Central memory CD8-positive, alpha-beta T cell (primary cell): ENCODE measurements around the gene ANKAR.
"Not testable (repeated sequence)": the region's sequence is repeated elsewhere in the genome, so short reads cannot be mapped to it uniquely, and the experiment has no call there.

Experiments
- ATAC-seq: fragments of 150-1000 bp; cut with Tn5 transposase; replicated peaks from 2 replicates; pipeline ENCODE4 v1.10.0; 2022; ENCODE audit warnings: mild to moderate bottlenecking, moderate FRiP score, moderate number of reproducible peaks; ENCODE audit not compliant: poor library complexity, severe bottlenecking; ENCODE audit errors: extremely low read depth
- DNase-seq, 2 donors: peaks; one replicate each; pipeline ENCODE4 v3.0.0; 2021; ENCODE audit warnings: low spot score in 2 of 2
- H3K27ac Mint-ChIP-seq: one replicate; pipeline ENCODE4 v1.8.0; 2022; ENCODE audit warnings: low read depth, mild to moderate bottlenecking, moderate library complexity, mixed read lengths
- H3K27me3 Mint-ChIP-seq: one replicate; pipeline ENCODE4 v1.8.0; 2022; ENCODE audit warnings: mixed read lengths
- H3K36me3 Mint-ChIP-seq: one replicate; pipeline ENCODE4 v1.8.0; 2022; ENCODE audit warnings: mild to moderate bottlenecking, moderate library complexity, mixed read lengths; ENCODE audit not compliant: insufficient read depth
- H3K4me1 Mint-ChIP-seq: one replicate; pipeline ENCODE4 v1.8.0; 2022; ENCODE audit warnings: mixed read lengths
- H3K4me3 Mint-ChIP-seq: one replicate; pipeline ENCODE4 v1.8.0; 2022; ENCODE audit warnings: mild to moderate bottlenecking, moderate library complexity, mixed read lengths
- H3K9me3 Mint-ChIP-seq: one replicate; pipeline ENCODE4 v1.8.0; 2022; ENCODE audit warnings: mixed read lengths

The ANKAR gene

GRCh38 chr2:189663319-189663718 lies 11.2 kb upstream of the ANKAR start:
- ATAC-seq, H3K27ac Mint-ChIP-seq, H3K27me3 Mint-ChIP-seq, H3K9me3 Mint-ChIP-seq, DNase-seq, H3K4me3 Mint-ChIP-seq: not testable (repeated sequence)
- peaks cover 30% of the 10 kb centered on the region for H3K36me3 Mint-ChIP-seq
- H3K4me1 Mint-ChIP-seq: peaks cover 38% of the 10 kb centered on the region

- Mint-ChIP-seq H3K27me3 (no peaks in the 10 kb centered on the region), H3K4me1 (peaks cover 15% of the 10 kb centered on the region), H3K9me3 (no peaks in the 10 kb centered on the region), H3K27ac (no peak overlapping the region), H3K4me3 (no peak overlapping the region), H3K36me3 (peaks cover 57% of the 10 kb centered on the region)
- ATAC-seq: no peak
- DNase-seq: no peak
These were observed 4.6 kb upstream of the ANKAR start for GRCh38 chr2:189669913-189670312.

GRCh38 chr2:189673661-189674373 lies 653 bp upstream of the ANKAR start:
- H3K36me3 Mint-ChIP-seq: peaks cover 29% of the 10 kb centered on the region

GRCh38 chr2:189676471-189676870 lies 2.0 kb downstream of the ANKAR start:
- Mint-ChIP-seq H3K4me1 (peaks cover 45% of the 10 kb centered on the region), H3K27ac (no peak overlapping the region), H3K9me3 (peaks cover 8% of the 10 kb centered on the region), H3K4me3 (no peak overlapping the region), H3K36me3 (peaks cover 12% of the 10 kb centered on the region), H3K27me3 (no peaks in the 10 kb centered on the region)
- DNase-seq (no peak), ATAC-seq (no peak)

More at GRCh38 chr2:189673661-189674373, 653 bp upstream of the ANKAR start:
- H3K4me1 Mint-ChIP-seq: peaks cover 29% of the 10 kb centered on the region
- peak overlapping the region; percentile 95 for H3K27ac Mint-ChIP-seq
- ATAC-seq (peak; percentile 43), DNase-seq (no peak)
- H3K9me3 Mint-ChIP-seq: peaks cover 7% of the 10 kb centered on the region
- peak overlapping the region; percentile 86 for H3K4me3 Mint-ChIP-seq
- no peaks in the 10 kb centered on the region for H3K27me3 Mint-ChIP-seq

- DNase-seq (no peak), ATAC-seq (no peak)
- Mint-ChIP-seq H3K27me3 (no peaks in the 10 kb centered on the region), H3K9me3 (peaks cover 8% of the 10 kb centered on the region), H3K36me3 (peaks cover 10% of the 10 kb centered on the region), H3K4me1 (peaks cover 37% of the 10 kb centered on the region), H3K4me3 (no peak overlapping the region), H3K27ac (no peak overlapping the region)
These were observed 4.8 kb downstream of the ANKAR start for GRCh38 chr2:189679226-189679625.

GRCh38 chr2:189681203-189681602 lies 6.7 kb downstream of the ANKAR start:
- H3K9me3 Mint-ChIP-seq: peaks cover 8% of the 10 kb centered on the region
- no peak for ATAC-seq
- no peak overlapping the region for H3K4me3 Mint-ChIP-seq
- H3K27ac Mint-ChIP-seq: no peak overlapping the region
- peaks cover 5% of the 10 kb centered on the region for H3K36me3 Mint-ChIP-seq
- DNase-seq: no peak
- H3K27me3 Mint-ChIP-seq: no peaks in the 10 kb centered on the region
- H3K4me1 Mint-ChIP-seq: peaks cover 42% of the 10 kb centered on the region

GRCh38 chr2:189681903-189682302 lies 7.4 kb downstream of the ANKAR start:
- Mint-ChIP-seq H3K27ac (no peak overlapping the region), H3K36me3 (peaks cover 5% of the 10 kb centered on the region), H3K9me3 (peaks cover 8% of the 10 kb centered on the region), H3K27me3 (no peaks in the 10 kb centered on the region), H3K4me1 (peaks cover 43% of the 10 kb centered on the region), H3K4me3 (no peak overlapping the region)
- ATAC-seq (no peak), DNase-seq (no peak)

GRCh38 chr2:189683348-189683747 lies 8.9 kb downstream of the ANKAR start:
- ATAC-seq (no peak), DNase-seq (no peak)
- Mint-ChIP-seq H3K36me3 (peaks cover 5% of the 10 kb centered on the region), H3K9me3 (peaks cover 5% of the 10 kb centered on the region), H3K4me3 (no peak overlapping the region), H3K27me3 (no peaks in the 10 kb centered on the region), H3K4me1 (peaks cover 47% of the 10 kb centered on the region), H3K27ac (no peak overlapping the region)

GRCh38 chr2:189684811-189685210 lies 10.3 kb downstream of the ANKAR start:
- Mint-ChIP-seq H3K27ac (no peak overlapping the region), H3K36me3 (peaks cover 5% of the 10 kb centered on the region), H3K27me3 (no peaks in the 10 kb centered on the region), H3K4me3 (no peak overlapping the region), H3K9me3 (no peaks in the 10 kb centered on the region), H3K4me1 (peaks cover 37% of the 10 kb centered on the region)
- ATAC-seq: no peak
- no peak for DNase-seq

GRCh38 chr2:189685540-189686229 lies 11.2 kb downstream of the ANKAR start:
- DNase-seq (no peak), ATAC-seq (no peak)
- peaks cover 29% of the 10 kb centered on the region for H3K4me1 Mint-ChIP-seq
- no peaks in the 10 kb centered on the region for H3K9me3 Mint-ChIP-seq
- H3K36me3 Mint-ChIP-seq: peaks cover 5% of the 10 kb centered on the region
- no peak overlapping the region for H3K4me3 Mint-ChIP-seq
- H3K27me3 Mint-ChIP-seq: no peaks in the 10 kb centered on the region
- no peak overlapping the region for H3K27ac Mint-ChIP-seq

- H3K9me3 Mint-ChIP-seq, H3K27me3 Mint-ChIP-seq, H3K27ac Mint-ChIP-seq, DNase-seq, H3K4me3 Mint-ChIP-seq, H3K36me3 Mint-ChIP-seq, ATAC-seq: not testable (repeated sequence)
- H3K4me1 Mint-ChIP-seq: peaks cover 29% of the 10 kb centered on the region
These were observed 13.3 kb downstream of the ANKAR start for GRCh38 chr2:189687796-189688195.

GRCh38 chr2:189696223-189696622 lies 21.8 kb downstream of the ANKAR start:
- DNase-seq (no peak), ATAC-seq (no peak)
- Mint-ChIP-seq H3K9me3 (no peaks in the 10 kb centered on the region), H3K27me3 (no peaks in the 10 kb centered on the region), H3K36me3 (peaks cover 8% of the 10 kb centered on the region), H3K4me1 (no peaks in the 10 kb centered on the region), H3K4me3 (no peak overlapping the region), H3K27ac (no peak overlapping the region)
